ENCODE data around the gene SAA2. TPM values are rescaled to one million over a fixed set of nuclear protein-coding genes. Genes with fewer than 3 reads are reported as not detected.
"Not testable (repeated sequence)": the region's sequence is repeated elsewhere in the genome, so short reads cannot be mapped to it uniquely, and the experiment has no call there.

SAA2 gene
- total RNA-seq, 1 experiment from 2014 or later, result not detected

DNA sequence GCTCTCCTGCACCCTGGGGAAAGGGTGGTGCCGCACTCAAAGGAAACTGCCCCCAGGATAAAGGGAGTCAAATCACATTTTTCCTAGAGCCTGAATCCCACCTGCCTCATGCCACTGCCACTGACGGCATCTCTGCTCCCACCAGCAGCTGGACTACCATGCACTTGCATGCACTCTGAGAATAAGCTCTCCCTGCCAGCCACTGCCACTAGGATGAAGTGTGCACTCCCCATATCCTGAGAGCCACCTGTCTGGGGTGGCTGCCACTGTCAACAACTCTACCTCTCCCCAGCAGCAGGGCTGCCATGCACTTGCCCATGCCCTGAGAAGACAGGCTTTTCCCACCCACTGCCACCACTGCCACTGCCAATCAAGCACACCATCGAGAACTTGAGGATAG lies 44.2 kb downstream of the SAA2 start:
- no peak for DNase-seq (ENCODE audit: extremely low read depth, low read depth)

- DNase-seq (ENCODE audit: extremely low read depth, low read depth), result peak; percentile 1
Observed at GRCh38 chr11:18203723-18204122, 44.7 kb downstream of the SAA2 start.

DNA sequence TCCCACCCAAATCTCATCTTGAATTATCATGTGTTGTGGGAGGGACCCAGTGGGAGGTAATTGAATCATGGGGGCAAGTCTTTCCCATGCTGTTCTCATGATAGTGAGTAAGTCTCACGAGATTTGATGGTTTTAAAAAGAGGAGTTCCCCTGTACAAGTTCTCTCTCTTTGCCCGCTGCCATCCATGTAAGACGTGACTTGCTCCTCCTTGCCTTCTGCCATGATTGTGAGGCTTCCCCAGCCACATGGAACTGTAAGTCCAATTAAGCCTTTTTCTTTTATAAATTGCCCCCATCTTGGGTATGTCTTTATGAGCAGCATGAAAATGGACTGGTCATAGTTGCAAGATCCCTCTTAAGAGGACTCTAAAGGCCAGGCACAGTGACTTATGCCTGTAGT lies 50.7 kb downstream of the SAA2 start:
- not testable (repeated sequence) for DNase-seq (ENCODE audit: extremely low read depth, low read depth)

- no peak for DNase-seq (ENCODE audit: extremely low read depth, low read depth)
Observed at GRCh38 chr11:18196532-18196931, 51.9 kb downstream of the SAA2 start.

Small RNAs within 50 kb of the gene (small RNA-seq; reads per million reads assigned to genes)
- gene RNA5SP333, result 0 reads per million in 2 experiments
- 0 reads per million in 2 experiments for gene RNA5SP334

Other genes with a start within 250 kb of the SAA2 start
- gene SERGEF, start 235.6 kb downstream of the SAA2 start, total RNA-seq (2014; rRNA removed; shearing (Covaris generic)), result 10.9 and 18.5 TPM in 2 replicates
- 0.02 and 0.03 TPM in 2 replicates for gene TPH1, start 202.4 kb downstream of the SAA2 start, total RNA-seq (2014; rRNA removed; shearing (Covaris generic))
- gene SAAL1, start 142.6 kb downstream of the SAA2 start, total RNA-seq (2014; rRNA removed; shearing (Covaris generic)), result 19.5 and 23.4 TPM in 2 replicates
- gene MRGPRX3, start 116.1 kb downstream of the SAA2 start, total RNA-seq (2014; rRNA removed; shearing (Covaris generic)), result 0.23 and 0.57 TPM in 2 replicates
- gene MRGPRX4, start 75.8 kb downstream of the SAA2 start, total RNA-seq (2014; rRNA removed; shearing (Covaris generic)), result not detected in 2 replicates
- gene SAA4, start 11.9 kb downstream of the SAA2 start, total RNA-seq (2014; rRNA removed; shearing (Covaris generic)), result not detected in 2 replicates
- not detected in 2 replicates for gene SAA1, start 17.6 kb upstream of the SAA2 start, total RNA-seq (2014; rRNA removed; shearing (Covaris generic))
- 23.8 and 25.9 TPM in 2 replicates for gene HPS5, start 73.5 kb upstream of the SAA2 start, total RNA-seq (2014; rRNA removed; shearing (Covaris generic))
- gene GTF2H1, start 73.9 kb upstream of the SAA2 start, total RNA-seq (2014; rRNA removed; shearing (Covaris generic)), result 53.7 and 55.2 TPM in 2 replicates
- gene LDHA, start 145.9 kb upstream of the SAA2 start, total RNA-seq (2014; rRNA removed; shearing (Covaris generic)), result 1,096 and 1,253 TPM in 2 replicates
- gene LDHC, start 163.7 kb upstream of the SAA2 start, total RNA-seq (2014; rRNA removed; shearing (Covaris generic)), result 0.62 and 0.75 TPM in 2 replicates
- gene LDHAL6A, start 207.2 kb upstream of the SAA2 start, total RNA-seq (2014; rRNA removed; shearing (Covaris generic)), result not detected in 2 replicates